ENCODE results near the gene CCDC47. TPM values are rescaled to one million over a fixed set of nuclear protein-coding genes. Genes with fewer than 3 reads are reported as not detected.

Gene CCDC47
- total RNA-seq, 1 experiment from 2014 or later: 117 TPM

DNA sequence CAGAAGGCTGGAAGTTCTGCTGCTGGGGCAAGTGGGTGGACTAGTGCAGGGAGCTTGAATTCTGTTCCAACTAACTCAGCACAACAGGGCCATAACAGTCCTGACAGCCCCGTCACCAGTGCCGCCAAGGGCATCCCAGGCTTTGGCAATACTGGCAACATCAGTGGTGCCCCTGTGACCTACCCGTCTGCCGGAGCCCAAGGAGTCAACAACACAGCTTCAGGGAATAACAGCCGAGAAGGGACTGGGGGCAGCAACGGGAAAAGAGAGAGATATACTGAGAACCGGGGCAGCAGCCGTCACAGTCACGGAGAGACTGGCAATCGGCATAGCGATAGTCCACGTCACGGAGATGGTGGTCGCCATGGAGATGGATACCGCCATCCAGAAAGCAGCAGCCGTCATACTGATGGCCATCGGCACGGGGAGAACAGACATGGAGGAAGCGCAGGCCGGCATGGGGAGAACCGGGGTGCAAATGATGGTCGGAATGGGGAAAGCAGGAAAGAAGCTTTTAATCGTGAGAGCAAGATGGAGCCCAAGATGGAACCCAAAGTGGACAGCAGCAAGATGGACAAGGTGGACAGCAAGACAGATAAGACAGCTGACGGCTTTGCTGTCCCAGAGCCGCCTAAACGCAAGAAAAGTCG is 44.5 kb upstream of the CCDC47 start:
- intact Hi-C loops (cut with micrococcal nuclease): no loop called here
- Histone ChIP-seq H3K27ac (ENCODE audit: low read depth, low read length) (no peak overlapping the region), H3K9me3 (ENCODE audit: control insufficient read depth in 1 of 2, insufficient read depth in 1 of 2, low read depth in 1 of 2, low read length in 2 of 2) (no peaks in the 10 kb centered on the region), H3K79me2 (ENCODE audit: insufficient read depth, low read length) (peaks cover 65% of the 10 kb centered on the region), H3K9ac (ENCODE audit: low read length) (no peak overlapping the region), H2AFZ (ENCODE audit: low read depth, low read length, poor library complexity, severe bottlenecking) (no peak overlapping the region), H3K9me2 (ENCODE audit: insufficient read depth) (no peaks in the 10 kb centered on the region), H3K4me1 (ENCODE audit: control insufficient read depth in 1 of 2, insufficient read depth in 2 of 2, low read length in 2 of 2) (no peaks in the 10 kb centered on the region), H3K4me2 (ENCODE audit: low read length) (no peak overlapping the region), H3K4me3 (replicated peaks in 1 of 2; ENCODE audit: low read depth in 1 of 2, low read length in 2 of 2) (no peak overlapping the region), H3K36me3 (ENCODE audit: control insufficient read depth in 1 of 2, insufficient read depth in 2 of 2, low read length in 2 of 2) (peaks cover 93 to 99% of the 10 kb centered on the region in 2 experiments), H4K20me1 (ENCODE audit: insufficient read depth) (peaks cover 8% of the 10 kb centered on the region; the same call in 1 of the 2 replicates), H3K27me3 (ENCODE audit: insufficient read depth, low read length) (no peaks in the 10 kb centered on the region)
- ATAC-seq (no peak), DNase-seq (ENCODE audit: low read depth, low spot score) (no peak)
- TF ChIP-seq, protein P1, sequence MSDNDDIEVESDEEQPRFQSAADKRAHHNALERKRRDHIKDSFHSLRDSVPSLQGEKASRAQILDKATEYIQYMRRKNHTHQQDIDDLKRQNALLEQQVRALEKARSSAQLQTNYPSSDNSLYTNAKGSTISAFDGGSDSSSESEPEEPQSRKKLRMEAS (IDR thresholded peaks at IDR 0.05): no peak
- TF ChIP-seq CBX3 (IDR thresholded peaks at IDR 0.05; ENCODE audit: low read depth): no peak
- TF ChIP-seq ELF1 (IDR thresholded peaks at IDR 0.05; ENCODE audit: borderline replicate concordance, low read depth): no peak
- TF ChIP-seq ZNF274 (IDR thresholded peaks at IDR 0.05; ENCODE audit: low read depth, low read length): no peak
- no peak for TF ChIP-seq CEBPB (IDR thresholded peaks at IDR 0.05; ENCODE audit: low read depth)
- no peak for TF ChIP-seq POLR2AphosphoS5 (IDR thresholded peaks at IDR 0.05; ENCODE audit: low read depth, low read length)
- TF ChIP-seq SIN3A (IDR thresholded peaks at IDR 0.05; ENCODE audit: low read depth): no peak
- no peak for TF ChIP-seq YY1 (IDR thresholded peaks at IDR 0.05; ENCODE audit: extremely low read depth, insufficient replicate concordance, low read depth, low read length)
- TF ChIP-seq EZH2phosphoT487 (IDR thresholded peaks at IDR 0.05; ENCODE audit: borderline replicate concordance): no peak
- TF ChIP-seq, protein P2, sequence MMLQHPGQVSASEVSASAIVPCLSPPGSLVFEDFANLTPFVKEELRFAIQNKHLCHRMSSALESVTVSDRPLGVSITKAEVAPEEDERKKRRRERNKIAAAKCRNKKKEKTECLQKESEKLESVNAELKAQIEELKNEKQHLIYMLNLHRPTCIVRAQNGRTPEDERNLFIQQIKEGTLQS (IDR thresholded peaks at IDR 0.05): no peak
- TF ChIP-seq POLR2A (IDR thresholded peaks at IDR 0.05; ENCODE audit: borderline replicate concordance, extremely low read depth, insufficient read depth, insufficient read length): no peak
- no peak for TF ChIP-seq SRF (IDR thresholded peaks at IDR 0.05; ENCODE audit: low read depth)
- TF ChIP-seq EZH2 (IDR thresholded peaks at IDR 0.05): no peak
- no peak for TF ChIP-seq SP1 (IDR thresholded peaks at IDR 0.05; ENCODE audit: low read depth)
- no peak for TF ChIP-seq TCF7L2 (IDR thresholded peaks at IDR 0.05; ENCODE audit: borderline replicate concordance, extremely low read depth, insufficient read depth, insufficient read length)
- TF ChIP-seq RAD21 (IDR thresholded peaks at IDR 0.05; ENCODE audit: low read depth): no peak
- ChIA-PET POLR2A (no interaction called here), CTCF (interaction anchor here (1.0 kb wide), 1 partner anchor 16 kb away, joined by 4 read pairs; no protein-coding TSS in a partner anchor), RAD21 (ENCODE audit: low non-redundant PET in 1 of 2, low total read pairs in 2 of 2, uncharacterized antibody in 2 of 2, unreplicated experiment in 2 of 2) (no interaction called here)
- TSS peak; percentile 59 for BruUV-seq (replicated peaks)
